ENCODE data around the gene NFE2L3. TPM values are rescaled to one million over a fixed set of nuclear protein-coding genes. Genes with fewer than 3 reads are reported as not detected.
A peak's percentile ranks its signal among the peaks of the same experiment; 100 is the strongest.

NFE2L3 gene
- total RNA-seq, 2 experiments from 2014 or later: 19.9 to 23.8 TPM

- ChIA-PET POLR2A (interaction anchor here (1.0 to 3.2 kb wide), 8 partner anchors 10 to 94 kb away, joined by 3 to 19 read pairs (median 6); partner anchors contain the start of gene NFE2L3), CTCF (interaction anchor here (0.7 to 1.6 kb wide), 3 partner anchors 50 to 84 kb away, joined by 3 read pairs; partner anchors contain the start of gene NFE2L3)
- Mint-ChIP-seq H3K4me3 (peak within 1 kb of the TSS; percentile 100), H3K9me3 (ENCODE audit: low read depth) (no peaks in the 10 kb centered on the region), H3K36me3 (ENCODE audit: low read depth) (peaks cover 82% of the 10 kb centered on the region), H3K4me1 (peaks cover 36% of the 10 kb centered on the region), H3K27me3 (no peaks in the 10 kb centered on the region), H3K27ac (peak within 1 kb of the TSS; percentile 100)
- ATAC-seq: peak; percentile 40
- DNase-seq: peak; percentile 95
- intact Hi-C loops (cut with DNase I, micrococcal nuclease): loop anchor here (1.0 to 5.0 kb wide), 13 partner anchors 49 to 1629 kb away; partner anchors contain the start of genes CYCS (in 1 of the 2), HIBADH (in 1 of the 2), NFE2L3 (in 1 of the 2) and PALS2 (in 1 of the 2)
Observed at GRCh38 chr7:26201247-26202018, 49.4 kb downstream of the NFE2L3 start, which contains the start of gene CBX3. CBX3 (plus strand) TSS chr7:26201745; CDS start chr7:26202999, 1,254 bp downstream.

- intact Hi-C loops (cut with DNase I, micrococcal nuclease): loop anchor here (2.0 to 5.0 kb wide), 4 partner anchors 162 to 1630 kb away; partner anchors contain the start of genes PALS2 (in 1 of the 2) and TAX1BP1 (in 1 of the 2)
- ChIA-PET CTCF (interaction anchor here (0.7 to 1.6 kb wide), 6 partner anchors 50 to 309 kb away, joined by 3 to 6 read pairs (median 3); partner anchors contain the start of gene NFE2L3), POLR2A (interaction anchor here (0.7 to 3.2 kb wide), 7 partner anchors 11 to 91 kb away, joined by 4 to 19 read pairs (median 6); partner anchors contain the start of genes NFE2L3 and SNX10)
- Mint-ChIP-seq H3K27me3 (no peaks in the 10 kb centered on the region), H3K4me3 (peak overlapping the region; percentile 100), H3K36me3 (ENCODE audit: low read depth) (peaks cover 81% of the 10 kb centered on the region), H3K4me1 (peaks cover 34% of the 10 kb centered on the region), H3K27ac (peak overlapping the region; percentile 93), H3K9me3 (ENCODE audit: low read depth) (no peaks in the 10 kb centered on the region)
- ATAC-seq: no peak
- DNase-seq: peak; percentile 74
Observed at GRCh38 chr7:26202019-26202990, 50.3 kb downstream of the NFE2L3 start.

GRCh38 chr7:26203016-26203415, 51.0 kb downstream of the NFE2L3 start:
- DNase-seq (no peak), ATAC-seq (no peak)
- ChIA-PET CTCF (interaction anchor here (0.8 to 1.2 kb wide), 3 partner anchors 162 to 310 kb away, joined by 3 to 6 read pairs (median 3); no protein-coding TSS in a partner anchor), POLR2A (interaction anchor here (0.7 to 3.2 kb wide), 4 partner anchors 11 to 91 kb away, joined by 4 to 19 read pairs (median 6); partner anchors contain the start of gene SNX10)
- Mint-ChIP-seq H3K4me1 (peaks cover 38% of the 10 kb centered on the region), H3K36me3 (ENCODE audit: low read depth) (peaks cover 79% of the 10 kb centered on the region), H3K27ac (peak overlapping the region; percentile 93), H3K4me3 (peak overlapping the region; percentile 74), H3K27me3 (no peaks in the 10 kb centered on the region), H3K9me3 (ENCODE audit: low read depth) (no peaks in the 10 kb centered on the region)
- intact Hi-C loops (cut with DNase I, micrococcal nuclease): loop anchor here (2.0 to 5.0 kb wide), 4 partner anchors 162 to 1631 kb away; partner anchors contain the start of genes PALS2 (in 1 of the 2) and TAX1BP1 (in 1 of the 2)

- CTCF ChIA-PET: interaction anchor here (0.6 to 1.5 kb wide), 4 partner anchors 10 to 124 kb away, joined by 3 to 6 read pairs (median 3); no protein-coding TSS in a partner anchor
- intact Hi-C loops (cut with DNase I, micrococcal nuclease): no loop called here
- Mint-ChIP-seq H3K27ac (peak overlapping the region; percentile 65), H3K4me1 (peaks cover 53% of the 10 kb centered on the region), H3K4me3 (no peak overlapping the region), H3K9me3 (ENCODE audit: low read depth) (no peaks in the 10 kb centered on the region), H3K27me3 (no peaks in the 10 kb centered on the region), H3K36me3 (ENCODE audit: low read depth) (peaks cover 81% of the 10 kb centered on the region)
- ATAC-seq (no peak), DNase-seq (no peak)
- POLR2A ChIA-PET: interaction anchor here (0.6 to 1.1 kb wide), 5 partner anchors 8 to 206 kb away, joined by 3 to 4 read pairs (median 3); no protein-coding TSS in a partner anchor
Observed at GRCh38 chr7:26208040-26208439, 56.0 kb downstream of the NFE2L3 start.

- CTCF ChIA-PET: interaction anchor here (0.7 kb wide), 1 partner anchor 424 kb away, joined by 3 read pairs; no protein-coding TSS in a partner anchor
Observed at GRCh38 chr7:26212921-26213718, 61.1 kb downstream of the NFE2L3 start.

GRCh38 chr7:26213807-26214515, 62.0 kb downstream of the NFE2L3 start:
- intact Hi-C loops (cut with DNase I, micrococcal nuclease): no loop called here
- peaks cover 21% of the 10 kb centered on the region for H3K4me1 Mint-ChIP-seq
- H3K36me3 Mint-ChIP-seq (ENCODE audit: low read depth): peaks cover 39% of the 10 kb centered on the region
- peak overlapping the region; percentile 78 for H3K27ac Mint-ChIP-seq
- ATAC-seq (no peak), DNase-seq (no peak)
- H3K9me3 Mint-ChIP-seq (ENCODE audit: low read depth): no peaks in the 10 kb centered on the region
- H3K4me3 Mint-ChIP-seq: no peak overlapping the region
- no peaks in the 10 kb centered on the region for H3K27me3 Mint-ChIP-seq
- ChIA-PET POLR2A (interaction anchor here (0.6 to 1.2 kb wide), 3 partner anchors 9 to 54 kb away, joined by 4 to 8 read pairs (median 5); no protein-coding TSS in a partner anchor), CTCF (interaction anchor here (1.0 to 1.3 kb wide), 3 partner anchors 9 to 151 kb away, joined by 3 read pairs; no protein-coding TSS in a partner anchor)

More at GRCh38 chr7:26212921-26213718, 61.1 kb downstream of the NFE2L3 start:
- no peak overlapping the region for H3K27ac Mint-ChIP-seq
- peaks cover 22% of the 10 kb centered on the region for H3K4me1 Mint-ChIP-seq
- POLR2A ChIA-PET: interaction anchor here (1.2 kb wide), 1 partner anchor 8 kb away, joined by 4 read pairs; no protein-coding TSS in a partner anchor
- no peaks in the 10 kb centered on the region for H3K9me3 Mint-ChIP-seq (ENCODE audit: low read depth)
- intact Hi-C loops (cut with DNase I, micrococcal nuclease): no loop called here
- no peak for ATAC-seq
- H3K4me3 Mint-ChIP-seq: no peak overlapping the region
- H3K27me3 Mint-ChIP-seq: no peaks in the 10 kb centered on the region
- DNase-seq: no peak
- H3K36me3 Mint-ChIP-seq (ENCODE audit: low read depth): peaks cover 43% of the 10 kb centered on the region

GRCh38 chr7:26216049-26216448, 64.1 kb downstream of the NFE2L3 start:
- DNase-seq (no peak), ATAC-seq (peak; percentile 77)
- CTCF ChIA-PET: interaction anchor here (0.6 to 1.1 kb wide), 2 partner anchors 12 to 25 kb away, joined by 3 read pairs; no protein-coding TSS in a partner anchor
- POLR2A ChIA-PET: no interaction called here
- intact Hi-C loops (cut with DNase I, micrococcal nuclease): no loop called here
- Mint-ChIP-seq H3K4me3 (no peak overlapping the region), H3K4me1 (peaks cover 13% of the 10 kb centered on the region), H3K9me3 (ENCODE audit: low read depth) (no peaks in the 10 kb centered on the region), H3K27ac (no peak overlapping the region), H3K27me3 (no peaks in the 10 kb centered on the region), H3K36me3 (ENCODE audit: low read depth) (peaks cover 26% of the 10 kb centered on the region)

- ChIA-PET CTCF (no interaction called here), POLR2A (no interaction called here)
- H3K27ac Mint-ChIP-seq: no peak overlapping the region
- intact Hi-C loops (cut with DNase I, micrococcal nuclease): no loop called here
- no peaks in the 10 kb centered on the region for H3K4me1 Mint-ChIP-seq
- no peaks in the 10 kb centered on the region for H3K9me3 Mint-ChIP-seq (ENCODE audit: low read depth)
- no peak overlapping the region for H3K4me3 Mint-ChIP-seq
- no peaks in the 10 kb centered on the region for H3K36me3 Mint-ChIP-seq (ENCODE audit: low read depth)
- ATAC-seq (no peak), DNase-seq (no peak)
- H3K27me3 Mint-ChIP-seq: peaks cover 2% of the 10 kb centered on the region
Observed at GRCh38 chr7:26224359-26224758, 72.4 kb downstream of the NFE2L3 start.

- H3K27ac Mint-ChIP-seq: no peak overlapping the region
- H3K4me1 Mint-ChIP-seq: no peaks in the 10 kb centered on the region
- no peaks in the 10 kb centered on the region for H3K36me3 Mint-ChIP-seq (ENCODE audit: low read depth)
- ATAC-seq (no peak), DNase-seq (no peak)
- no peak overlapping the region for H3K4me3 Mint-ChIP-seq
- H3K27me3 Mint-ChIP-seq: peaks cover 2% of the 10 kb centered on the region
- POLR2A ChIA-PET: interaction anchor here (0.7 kb wide), 1 partner anchor 372 kb away, joined by 3 read pairs; no protein-coding TSS in a partner anchor
- intact Hi-C loops (cut with DNase I, micrococcal nuclease): no loop called here
- CTCF ChIA-PET: interaction anchor here (0.6 kb wide), 1 partner anchor 24 kb away, joined by 7 read pairs; no protein-coding TSS in a partner anchor
- no peaks in the 10 kb centered on the region for H3K9me3 Mint-ChIP-seq (ENCODE audit: low read depth)
Observed at GRCh38 chr7:26227987-26228386, 76.0 kb downstream of the NFE2L3 start.

All from activated CD4-positive, alpha-beta T cell treated with anti-CD3 and anti-CD28 coated beads for 36 hours (primary cell).